GF-D8 (cell line): ENCODE results near the gene LRCH4.
A peak's percentile ranks its signal among the peaks of the same experiment; 100 is the strongest.
"Not testable (repeated sequence)": the region's sequence is repeated elsewhere in the genome, so short reads cannot be mapped to it uniquely, and the experiment has no call there.

Experiments
- DNase-seq: peaks from one replicate; lab custom pipeline; 2025; lab: John Stamatoyannopoulos, UW

The LRCH4 gene

DNA sequence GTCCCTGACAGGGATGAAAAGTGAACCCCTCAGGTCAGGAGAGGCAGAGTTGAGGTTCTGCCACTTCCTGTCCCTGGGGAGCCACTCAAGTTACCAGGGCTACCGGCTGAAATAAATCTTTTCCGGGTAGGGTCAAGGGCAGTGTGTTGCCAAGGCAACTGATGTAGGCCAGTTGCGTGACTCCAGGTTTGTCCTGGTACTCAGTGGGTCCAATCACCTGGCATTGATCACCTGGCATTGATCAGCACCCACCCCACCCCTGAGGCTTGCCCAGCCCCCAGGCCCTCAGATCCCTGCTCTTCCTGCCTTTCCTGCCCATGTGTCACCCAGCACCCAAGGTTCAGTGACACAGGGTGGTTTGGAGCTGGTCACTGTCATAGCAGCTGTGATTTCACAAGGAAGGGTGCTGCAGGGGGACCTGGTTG, 18.2 kb downstream of the LRCH4 start:
- DNase-seq: no peak

DNA sequence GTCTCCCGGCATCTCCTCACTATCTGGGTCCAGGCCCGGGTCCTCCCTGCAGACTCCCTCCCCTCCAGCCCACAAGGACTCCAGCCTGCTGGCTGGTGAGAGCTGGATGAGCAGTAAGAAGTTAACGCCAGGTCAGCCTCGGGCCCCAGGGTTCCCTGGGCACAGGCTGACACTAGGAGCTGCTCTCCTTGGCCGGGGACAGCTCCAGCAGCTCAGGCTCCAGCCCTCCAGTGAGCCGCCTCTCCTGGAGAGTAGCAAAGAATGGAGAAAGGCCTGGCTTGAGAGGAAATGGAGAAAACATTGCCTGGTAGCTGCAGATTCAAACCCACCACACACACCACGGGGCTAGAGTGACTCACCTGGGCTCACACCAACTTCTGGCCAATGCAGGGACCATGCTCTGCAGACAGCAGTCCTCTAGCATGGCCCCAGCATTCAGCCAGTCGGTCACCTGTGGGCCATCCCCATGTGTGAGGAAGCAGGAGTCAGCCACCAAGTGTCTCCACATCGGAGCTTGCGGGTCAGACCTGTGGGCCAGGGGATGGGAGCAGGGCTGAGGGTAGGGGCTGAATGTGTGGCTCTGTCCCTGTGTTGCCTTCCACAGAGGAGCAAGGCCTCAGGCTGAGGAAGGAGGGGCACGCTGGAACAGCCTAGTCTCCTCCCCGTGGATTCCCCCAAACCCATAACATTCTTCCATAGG, 18.7 kb downstream of the LRCH4 start:
- no peak for DNase-seq

GRCh38 chr7:100566018-100566531, 19.9 kb downstream of the LRCH4 start:
- DNase-seq: no peak

DNA sequence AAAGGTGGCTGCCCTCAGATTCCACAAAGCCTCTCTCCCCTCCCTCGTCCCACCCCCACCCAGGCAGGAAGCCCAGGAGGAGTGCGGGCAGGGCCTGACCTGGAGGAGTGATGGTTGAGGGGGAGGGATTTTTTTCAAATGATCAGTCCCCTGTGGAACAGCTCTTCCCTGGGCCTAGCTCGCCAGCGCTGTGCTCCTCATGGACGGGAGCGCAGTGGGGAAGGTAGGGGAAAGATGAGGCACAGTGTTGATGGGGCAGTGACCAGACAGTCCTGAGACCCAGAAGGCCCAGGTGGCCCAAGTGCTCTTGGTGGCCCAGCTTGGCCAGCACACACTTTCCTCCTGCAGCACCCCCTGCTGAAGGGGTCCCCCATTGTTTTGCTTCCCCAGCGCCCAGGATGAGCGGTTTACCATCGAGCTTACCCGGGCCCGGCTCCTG, 20.8 kb downstream of the LRCH4 start:
- no peak for DNase-seq

DNA sequence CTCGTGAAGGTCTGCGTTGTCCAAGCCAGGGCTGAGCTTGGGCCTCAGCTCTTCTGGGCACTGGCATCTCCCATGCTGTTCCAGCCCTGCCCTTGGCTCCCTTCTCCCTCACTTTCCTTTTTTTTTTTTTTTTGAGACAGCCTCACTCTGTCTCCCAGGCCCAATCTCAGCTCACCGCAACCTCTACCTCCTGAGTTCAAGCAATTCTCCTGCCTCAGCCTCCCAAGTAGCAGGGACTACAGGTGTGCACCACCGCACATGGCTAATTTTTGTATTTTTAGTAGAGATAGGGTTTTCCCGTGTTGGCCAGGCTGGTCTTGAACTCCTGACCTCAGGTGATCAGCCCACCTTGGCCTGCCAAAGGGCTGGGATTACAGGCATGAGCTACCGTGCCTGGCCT, 21.5 kb downstream of the LRCH4 start:
- DNase-seq: not testable (repeated sequence)

- no peak for DNase-seq
These were observed 22.0 kb downstream of the LRCH4 start for GRCh38 chr7:100563809-100564400.

DNA sequence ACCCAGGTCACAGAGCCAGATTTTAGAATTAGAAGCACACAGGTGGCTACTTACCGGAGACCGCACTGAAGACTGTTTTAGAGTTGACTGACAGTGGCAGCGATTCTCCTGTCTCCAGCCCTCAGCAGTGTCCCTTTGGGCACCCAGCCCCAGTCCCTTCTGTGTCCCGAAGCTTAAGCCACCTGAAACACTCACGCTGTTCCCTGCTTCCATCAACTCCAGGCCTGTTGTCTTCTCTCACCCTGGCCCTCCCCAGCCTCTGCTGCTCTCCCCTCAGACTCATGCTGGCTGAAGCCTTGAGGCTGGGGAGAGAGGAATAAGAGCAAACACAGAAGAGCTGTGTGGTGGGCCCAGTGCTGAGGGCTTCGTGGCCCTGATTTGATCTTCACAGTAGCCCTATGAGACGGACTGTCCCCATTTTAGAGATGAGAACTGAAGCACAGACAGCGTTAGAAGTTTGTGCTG, 22.8 kb downstream of the LRCH4 start:
- no peak for DNase-seq

DNA sequence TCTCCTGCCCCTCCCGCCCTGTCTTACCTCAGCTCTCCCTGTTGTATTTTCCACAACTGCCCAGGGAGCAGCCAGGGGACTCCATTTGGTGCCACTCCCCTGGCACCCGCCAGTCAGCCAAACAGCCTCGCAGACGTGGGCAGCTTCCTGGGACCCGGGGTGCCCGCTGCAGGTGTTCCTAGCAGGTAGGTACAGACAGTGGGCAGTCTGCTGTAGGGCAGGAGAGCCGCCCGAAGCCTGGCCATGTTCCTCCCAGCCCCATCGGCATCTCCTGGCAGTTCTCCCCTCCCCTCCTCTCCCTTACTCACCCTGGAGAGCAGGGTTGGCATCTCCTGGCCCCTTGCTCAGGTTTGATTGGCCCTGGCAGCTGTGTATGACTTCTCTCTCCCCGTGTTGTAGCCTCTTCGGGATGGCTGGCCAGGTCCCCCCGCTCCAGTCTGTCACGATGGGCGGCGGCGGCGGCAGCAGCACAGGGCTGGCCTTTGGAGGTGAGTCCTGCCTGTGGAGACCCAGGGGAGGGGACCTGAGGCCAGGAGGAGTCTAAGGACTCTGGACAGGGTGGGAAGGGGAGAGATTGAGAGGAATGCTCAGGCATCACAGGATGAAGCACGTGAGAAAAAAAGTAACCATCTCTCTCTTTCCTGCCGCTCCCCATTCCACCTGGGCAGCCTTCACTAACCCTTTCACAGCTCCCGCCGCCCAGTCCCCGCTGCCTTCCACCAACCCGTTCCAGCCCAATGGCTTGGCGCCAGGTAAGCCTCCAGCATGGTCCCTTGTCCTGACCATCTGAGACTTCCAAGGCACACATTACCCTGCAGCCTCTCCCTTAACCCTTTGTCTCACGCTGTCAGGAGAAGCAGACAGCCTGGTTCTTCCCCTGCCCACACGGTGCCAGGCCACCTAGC, 23.5 kb downstream of the LRCH4 start:
- DNase-seq: no peak

- DNase-seq: no peak
These were observed 24.3 kb downstream of the LRCH4 start for GRCh38 chr7:100561491-100562194.

- no peak for DNase-seq
These were observed 26.8 kb downstream of the LRCH4 start for GRCh38 chr7:100559127-100559526.

- DNase-seq: peak; percentile 77
These were observed 29.4 kb downstream of the LRCH4 start for GRCh38 chr7:100556541-100556940.

DNA sequence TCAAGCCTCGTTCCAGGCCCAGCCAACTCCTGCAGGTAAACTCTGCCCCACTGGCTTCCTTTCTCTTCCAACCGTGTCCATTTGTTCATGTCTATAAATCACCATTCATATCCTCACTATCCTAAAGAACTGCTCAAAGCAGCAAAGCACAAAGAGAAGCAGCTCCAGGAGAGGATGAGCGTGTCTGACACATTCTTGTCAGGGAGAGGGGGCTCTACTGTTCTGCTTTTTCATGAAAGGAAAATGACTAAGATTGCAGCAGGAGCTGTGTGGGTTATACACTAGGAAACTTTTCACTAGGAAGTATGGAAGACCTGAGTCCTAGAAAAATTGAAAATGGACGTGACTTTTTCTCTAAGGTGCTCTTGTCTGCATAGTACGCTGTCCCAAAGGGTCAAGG, 30.2 kb downstream of the LRCH4 start:
- no peak for DNase-seq

DNA sequence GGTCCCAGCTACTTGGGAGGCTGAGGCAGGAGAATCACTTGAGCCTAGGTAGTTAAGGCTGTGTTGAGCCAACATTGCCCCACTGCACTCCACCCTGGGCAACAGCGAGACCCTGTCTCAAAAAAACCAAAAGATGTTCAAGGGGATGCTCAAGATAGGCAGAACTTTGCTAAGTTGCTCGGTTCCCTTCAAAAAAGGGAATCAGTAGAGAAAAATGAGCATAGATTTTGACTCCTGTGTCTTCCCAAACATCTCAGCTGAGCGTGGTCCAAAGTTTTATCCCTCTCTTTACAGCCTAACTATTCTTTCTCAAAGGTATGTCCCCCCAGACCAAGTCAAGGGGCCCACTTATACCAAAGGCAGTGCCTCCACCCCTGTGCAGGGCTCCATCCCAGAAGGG, 32.9 kb downstream of the LRCH4 start:
- no peak for DNase-seq

DNA sequence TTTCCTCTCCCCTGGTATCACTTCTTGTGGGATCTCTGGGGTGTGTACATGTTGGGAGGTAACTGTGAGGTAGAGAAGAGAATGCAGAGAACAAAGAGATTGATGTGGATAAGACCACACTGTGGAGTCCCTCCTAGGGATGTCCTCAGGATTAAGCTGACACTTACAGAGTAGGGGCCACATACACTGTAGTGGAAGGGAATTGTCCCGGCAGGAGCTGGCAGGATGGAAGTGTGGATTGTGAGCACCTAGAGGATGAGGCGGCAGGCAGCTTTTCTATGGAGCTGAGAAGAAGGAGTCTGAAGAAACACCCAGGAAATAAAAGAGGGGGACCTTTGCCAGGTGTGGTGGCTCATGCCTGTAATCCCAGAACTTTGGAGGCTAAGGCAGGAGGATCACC, 33.4 kb downstream of the LRCH4 start:
- no peak for DNase-seq

GRCh38 chr7:100548446-100548845, 37.5 kb downstream of the LRCH4 start:
- DNase-seq: not testable (repeated sequence)

DNA sequence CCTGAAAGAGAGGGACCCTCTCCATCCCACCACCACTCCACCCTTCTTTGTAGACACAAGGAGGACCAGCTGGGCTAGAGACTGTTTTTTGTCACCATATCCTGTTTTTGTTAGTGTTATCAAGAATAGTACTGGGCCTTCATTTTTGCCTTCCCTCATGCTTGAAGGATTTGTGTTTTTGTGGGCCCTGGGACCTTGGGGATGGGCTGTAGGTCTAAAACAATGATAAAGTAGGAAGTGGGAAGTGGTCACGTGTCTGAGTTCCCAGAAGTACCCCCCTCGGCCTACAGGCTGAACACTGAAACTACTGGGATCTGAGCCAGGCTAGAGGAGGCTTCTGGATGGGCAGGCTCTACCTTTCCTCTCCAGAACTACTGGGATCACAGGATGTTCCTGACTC, 38.1 kb downstream of the LRCH4 start:
- DNase-seq: peak; percentile 35

- DNase-seq: no peak
These were observed 38.8 kb downstream of the LRCH4 start for GRCh38 chr7:100546926-100547800.

- no peak for DNase-seq
These were observed 39.6 kb downstream of the LRCH4 start for GRCh38 chr7:100546129-100546925.

DNA sequence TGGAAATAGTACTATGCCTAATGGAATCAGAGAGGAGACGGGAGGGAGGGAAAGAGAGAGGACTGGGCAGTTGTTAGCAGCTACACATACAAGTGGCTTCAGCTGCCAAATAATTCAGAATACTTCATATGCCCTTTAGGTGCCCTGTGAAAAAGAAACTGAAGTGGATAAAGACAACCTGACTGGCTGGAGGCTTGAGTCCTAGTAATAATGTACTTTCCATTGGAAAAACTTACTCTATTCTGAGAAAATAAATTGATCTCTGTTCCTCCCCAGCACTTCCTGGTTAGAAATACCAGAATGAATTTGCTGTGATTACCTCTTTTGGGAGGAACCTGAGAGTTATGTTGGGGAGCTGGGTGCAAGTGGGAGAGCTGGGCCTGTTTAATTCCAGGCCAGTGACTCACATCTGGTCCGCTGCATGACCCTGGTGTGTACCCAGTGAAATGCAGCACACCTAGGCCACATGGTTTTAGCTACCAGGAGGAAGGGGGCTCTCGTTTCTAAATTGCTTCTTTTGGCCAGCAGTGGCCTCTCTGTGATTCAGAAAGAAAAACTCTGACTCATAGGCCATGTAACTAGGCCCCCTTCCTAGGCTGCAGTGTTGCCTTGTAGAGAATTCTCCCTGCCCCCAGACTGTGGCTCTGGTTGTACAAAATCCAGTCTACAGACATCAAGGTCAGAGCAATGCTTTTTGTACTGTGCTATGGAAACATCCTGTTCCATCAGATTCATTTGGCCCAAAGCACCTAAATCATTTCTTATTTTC, 40.4 kb downstream of the LRCH4 start:
- DNase-seq: no peak
